NCI-H1105 (cell line): ENCODE results near the gene VWA2.
"Not testable (repeated sequence)": the region's sequence is repeated elsewhere in the genome, so short reads cannot be mapped to it uniquely, and the experiment has no call there.

ENCODE experiments used
- DNase-seq: peaks from one replicate; lab custom pipeline; 2025; lab: John Stamatoyannopoulos, UW

Gene VWA2

DNA sequence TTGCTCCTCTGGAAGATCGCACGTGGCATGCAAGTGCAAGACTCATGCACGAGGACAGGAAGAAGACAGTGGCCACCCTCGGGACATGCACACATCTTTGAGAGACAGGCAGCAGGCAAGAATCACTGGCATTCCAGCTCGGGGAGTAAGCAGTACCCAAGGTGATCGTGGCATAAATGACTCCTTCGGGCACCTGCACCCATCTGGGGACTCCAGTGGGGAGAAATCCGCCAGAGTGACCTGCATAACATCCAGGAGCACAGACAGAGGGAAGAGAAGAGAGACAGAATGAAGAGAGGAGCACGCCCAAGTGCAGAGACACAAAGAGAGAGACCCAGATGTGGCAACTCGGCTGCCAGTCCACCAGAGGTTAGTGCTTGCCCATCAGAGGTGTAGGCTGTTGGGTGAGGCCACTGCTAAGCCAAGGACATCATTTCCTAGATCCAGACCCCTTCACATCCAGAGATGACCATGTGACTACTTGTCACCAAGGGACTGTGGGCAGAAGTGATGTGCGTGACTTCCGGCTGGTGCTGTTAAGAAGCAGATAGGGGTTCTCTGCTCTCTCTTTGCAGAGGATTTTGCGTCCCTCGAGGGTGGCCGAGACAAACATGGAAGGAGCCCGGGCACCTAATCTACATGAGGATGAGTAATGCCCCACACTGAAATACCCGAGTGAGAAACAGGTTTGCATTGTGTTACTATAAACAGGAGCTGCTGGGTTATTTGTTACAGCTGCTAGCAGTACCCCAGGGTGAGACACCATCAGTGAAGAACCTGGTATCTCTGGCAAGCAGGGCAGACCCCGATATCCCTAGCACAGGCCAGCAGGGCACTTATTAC lies 80.6 kb downstream of the VWA2 start:
- DNase-seq: no peak

DNA sequence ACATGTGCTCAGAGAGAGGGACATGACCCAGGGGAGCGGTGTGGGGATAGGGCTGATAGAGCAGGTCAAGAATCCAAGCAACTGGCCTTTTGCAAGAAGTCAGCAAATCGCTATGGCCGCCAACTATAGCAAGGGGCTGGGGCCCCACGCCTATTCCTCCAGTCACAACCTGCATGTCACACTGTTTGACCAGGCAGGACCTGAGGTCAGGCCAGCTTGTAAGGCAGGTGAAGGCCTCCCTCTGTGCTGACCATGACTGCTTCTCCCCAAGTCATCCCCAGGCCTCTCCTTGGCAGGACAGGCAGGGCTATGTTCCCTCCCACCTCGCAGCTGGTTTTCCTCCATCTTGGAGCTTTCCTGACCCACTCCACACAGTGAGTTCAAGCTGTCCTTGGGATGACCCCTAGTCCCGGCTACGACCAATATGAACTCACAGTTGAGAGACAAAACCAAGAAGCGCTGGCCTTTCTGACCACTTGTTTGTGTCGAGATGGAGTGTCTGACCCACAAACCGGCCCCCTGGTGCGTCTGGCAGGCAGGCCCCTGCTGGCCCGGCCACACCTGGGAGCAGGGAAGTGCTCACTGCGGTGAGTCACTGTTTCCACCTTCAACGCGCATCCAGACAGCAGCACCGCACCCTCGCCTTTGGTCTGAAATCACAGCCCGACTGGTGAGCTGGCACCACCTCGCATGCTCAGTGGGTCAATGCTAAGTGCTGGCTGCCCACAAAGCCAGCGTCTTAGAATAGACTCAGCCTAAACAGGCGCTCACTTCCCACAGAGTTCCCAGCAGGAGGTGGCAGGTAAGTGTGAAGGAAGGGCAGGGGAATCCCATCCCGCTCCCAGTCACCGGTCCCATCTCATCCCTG lies 81.4 kb downstream of the VWA2 start:
- DNase-seq: no peak

DNA sequence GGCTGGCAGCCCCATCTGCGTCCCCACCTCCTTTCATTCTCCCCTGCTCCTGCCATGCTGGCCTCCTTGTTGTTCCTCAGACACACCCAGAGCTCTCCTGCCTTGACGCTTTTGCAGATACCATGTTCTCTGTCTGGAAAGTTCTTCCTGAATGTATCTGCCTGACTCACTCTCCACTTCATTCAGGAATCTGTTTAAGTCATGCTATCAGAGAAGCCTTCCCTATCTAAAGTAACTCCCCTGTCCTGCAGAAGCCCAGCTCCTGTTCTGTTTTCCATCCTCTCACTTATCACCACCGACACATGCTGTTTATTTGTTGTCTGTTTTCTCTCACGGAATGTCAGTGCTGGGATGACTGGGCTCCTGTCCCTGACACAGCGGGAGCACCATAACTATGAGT lies 83.3 kb downstream of the VWA2 start:
- DNase-seq: no peak

DNA sequence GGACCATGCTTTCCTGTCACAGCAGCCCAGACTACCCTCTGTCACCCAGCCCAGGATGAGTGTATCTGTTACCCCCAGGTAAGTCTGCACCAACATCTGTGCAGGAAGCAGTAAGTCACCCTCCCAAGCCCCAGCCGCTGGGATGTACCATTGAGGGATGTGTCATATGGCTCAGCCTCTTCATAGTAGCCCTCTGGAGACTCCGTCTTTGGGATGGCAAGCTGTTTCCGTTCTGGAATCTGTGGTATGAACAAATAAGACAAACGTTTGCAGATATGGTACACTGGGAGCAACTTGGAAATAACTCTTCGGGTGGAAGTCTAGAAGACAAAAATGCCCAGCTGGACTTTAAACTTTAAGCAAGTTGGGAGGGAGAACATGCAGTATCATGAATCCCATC lies 84.0 kb downstream of the VWA2 start:
- DNase-seq: no peak

DNA sequence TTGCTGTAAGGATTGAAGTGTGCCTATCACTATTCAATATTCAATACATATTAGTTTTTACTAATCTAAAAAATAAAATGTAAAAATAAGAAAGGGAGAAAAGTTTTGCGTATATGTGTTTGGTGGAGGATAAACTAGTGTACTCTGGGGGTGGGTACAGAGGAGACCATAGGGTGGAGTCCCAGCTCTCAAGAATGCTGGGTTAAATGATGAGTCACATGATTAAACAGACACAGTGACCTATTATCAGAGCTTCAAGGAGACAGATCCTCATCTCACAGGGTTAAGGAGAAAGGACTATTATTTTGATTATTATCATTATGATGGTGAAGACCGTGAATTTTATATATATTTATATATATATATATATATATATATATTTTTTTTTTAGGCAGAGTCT lies 87.7 kb downstream of the VWA2 start:
- no peak for DNase-seq

DNA sequence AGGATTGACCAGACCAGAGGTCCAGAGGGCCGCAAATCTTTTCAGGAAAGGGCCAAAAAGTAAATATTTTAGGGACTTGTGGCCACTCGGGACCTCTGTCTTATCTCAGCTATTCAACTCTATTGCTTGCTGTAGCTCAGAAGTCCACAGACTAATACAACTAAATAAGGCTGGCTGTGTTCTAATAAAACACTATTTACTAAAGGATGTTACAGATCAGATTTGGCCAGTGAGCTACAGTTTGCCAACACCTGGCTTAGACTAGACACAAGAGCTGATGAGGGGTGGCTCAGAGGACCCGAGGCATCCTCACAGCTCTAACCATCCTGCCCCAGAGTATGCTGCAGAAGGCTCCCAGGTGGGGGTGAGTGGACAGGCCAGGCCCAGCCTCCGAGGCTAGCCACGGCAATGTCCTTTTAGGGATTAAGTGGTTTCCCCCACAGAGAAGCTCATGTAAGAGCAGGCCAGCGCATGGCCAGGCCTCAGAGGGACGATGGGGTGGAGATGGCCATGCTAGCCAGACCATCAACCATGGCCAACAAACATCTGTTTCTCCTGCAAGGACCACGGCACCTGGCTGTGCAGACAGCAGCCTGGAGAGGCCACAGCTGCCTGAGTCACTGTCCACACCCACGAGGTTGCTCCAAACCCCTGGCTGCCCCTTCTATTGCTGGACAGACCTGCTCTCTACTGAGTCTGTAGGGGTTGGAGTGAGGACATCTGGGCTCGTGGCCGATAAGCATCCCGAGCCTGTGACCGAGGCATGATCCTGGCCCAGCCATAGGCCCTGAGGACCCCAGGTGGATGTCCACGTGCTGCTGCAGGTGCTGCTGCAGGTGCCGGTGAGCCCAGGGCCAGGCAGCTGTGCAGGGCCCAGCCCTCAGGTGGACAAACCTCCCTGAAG lies 88.7 kb downstream of the VWA2 start:
- DNase-seq: no peak

DNA sequence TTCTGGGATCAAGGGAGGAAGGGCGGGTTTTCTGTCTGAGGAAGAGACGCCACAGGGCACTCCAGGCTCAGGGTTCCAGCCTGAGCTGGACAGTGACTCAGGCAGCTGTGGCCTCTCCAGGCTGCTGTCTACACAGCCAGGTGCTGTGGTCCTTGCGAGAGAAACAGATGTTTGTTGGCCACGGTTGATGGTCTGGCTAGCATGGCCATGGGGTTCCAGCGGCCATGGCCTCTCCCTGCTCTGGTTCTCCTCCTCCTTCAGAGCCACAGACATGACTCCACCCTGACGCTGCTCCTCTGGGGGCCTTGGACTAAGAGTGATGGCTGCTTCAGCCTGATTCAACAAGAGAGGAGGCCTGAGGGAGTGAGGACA lies 89.4 kb downstream of the VWA2 start:
- DNase-seq: no peak

DNA sequence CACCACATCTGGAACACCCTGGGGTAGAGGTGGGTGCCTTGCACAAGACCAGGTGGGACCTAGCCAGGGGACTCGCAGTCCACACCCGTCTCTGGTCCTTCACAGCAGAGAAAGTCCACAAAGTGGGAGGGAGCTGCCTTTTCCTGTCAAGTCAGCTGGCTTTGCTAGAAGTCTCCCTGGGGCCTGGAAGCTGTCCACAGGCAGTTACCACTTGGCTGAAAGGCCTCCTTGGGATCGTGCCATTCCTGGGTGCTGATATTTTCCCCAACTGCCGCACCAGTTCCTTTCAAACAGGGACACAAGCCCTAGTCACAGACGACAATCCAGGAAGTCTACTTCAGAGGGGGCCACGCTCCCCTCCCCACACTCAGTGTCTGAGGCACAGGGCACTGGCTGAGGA lies 89.8 kb downstream of the VWA2 start:
- no peak for DNase-seq

DNA sequence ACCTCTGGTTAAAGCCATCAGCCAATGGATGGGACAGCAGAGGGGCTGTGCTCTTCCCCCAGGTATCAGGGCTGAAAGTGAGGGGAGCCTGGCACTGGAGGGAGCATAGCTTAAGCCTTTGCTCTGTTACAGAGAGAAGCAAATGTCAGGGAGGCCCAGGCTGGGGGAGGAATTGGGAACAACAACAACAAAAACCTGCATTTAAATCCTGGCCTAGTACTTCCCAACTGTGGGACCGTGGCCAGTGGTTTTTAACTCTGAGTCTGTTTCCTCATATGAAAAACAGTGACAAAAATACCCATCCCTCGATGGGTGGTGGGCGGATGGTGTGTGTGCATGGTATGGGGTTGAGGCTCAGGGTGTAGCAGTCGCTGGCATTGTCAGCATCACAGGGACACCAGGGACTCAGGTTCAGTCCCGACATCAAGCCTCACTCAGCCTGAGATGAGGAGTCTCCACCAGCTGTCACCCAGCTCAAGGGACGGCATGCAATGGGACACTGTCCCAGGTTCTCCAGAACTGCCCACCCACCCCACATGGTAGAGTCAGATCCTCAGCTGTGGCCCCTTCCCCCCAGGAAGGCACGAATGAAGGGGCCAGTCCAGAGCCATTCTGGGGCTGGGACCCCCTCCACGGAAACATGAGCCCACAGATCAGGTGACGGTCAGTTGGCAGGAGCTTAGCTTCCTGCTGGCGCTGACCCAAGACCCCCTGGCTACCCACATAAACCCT lies 90.7 kb downstream of the VWA2 start:
- no peak for DNase-seq

DNA sequence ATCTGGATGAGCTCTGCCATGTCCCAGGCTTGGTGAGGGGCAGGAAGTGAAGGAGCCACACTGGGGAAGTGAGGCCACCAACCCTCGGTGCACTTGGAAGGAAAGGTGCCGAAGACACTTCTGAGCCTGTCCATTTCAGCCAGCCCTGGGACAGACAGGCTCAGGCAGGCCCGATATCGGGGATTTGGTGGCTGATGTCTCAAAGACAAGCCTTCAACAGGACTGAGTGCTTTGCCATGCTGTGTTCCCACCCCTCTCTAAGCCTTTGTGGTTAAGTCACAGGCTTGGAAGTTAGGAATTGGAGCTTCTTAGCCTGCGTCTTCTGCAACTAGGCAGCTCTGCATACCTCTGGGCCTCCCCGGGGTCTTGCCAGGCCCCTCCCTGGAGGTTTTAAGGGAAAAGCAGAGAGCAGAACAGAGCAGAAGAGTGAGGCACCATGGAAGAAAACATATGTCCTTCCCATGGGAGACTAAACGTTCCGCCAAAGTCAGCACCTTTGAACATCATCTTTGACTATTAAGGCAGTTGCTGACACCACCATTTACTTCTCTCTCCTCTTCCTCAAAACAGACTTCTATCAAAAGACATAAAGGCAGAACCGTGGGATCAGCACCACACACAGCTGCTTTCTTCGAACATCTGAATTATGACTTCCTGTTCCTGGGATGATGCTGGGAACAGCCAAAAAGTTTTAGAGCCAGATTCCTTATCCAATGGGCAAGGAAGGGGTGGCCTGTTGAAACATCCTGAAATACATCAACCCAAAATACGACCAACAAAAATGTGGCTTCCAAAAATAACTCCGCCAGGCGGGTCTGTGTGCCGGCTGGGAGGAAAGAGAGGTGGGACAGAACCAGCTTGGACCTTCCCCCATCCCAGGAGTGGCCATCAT lies 93.5 kb downstream of the VWA2 start:
- no peak for DNase-seq

DNA sequence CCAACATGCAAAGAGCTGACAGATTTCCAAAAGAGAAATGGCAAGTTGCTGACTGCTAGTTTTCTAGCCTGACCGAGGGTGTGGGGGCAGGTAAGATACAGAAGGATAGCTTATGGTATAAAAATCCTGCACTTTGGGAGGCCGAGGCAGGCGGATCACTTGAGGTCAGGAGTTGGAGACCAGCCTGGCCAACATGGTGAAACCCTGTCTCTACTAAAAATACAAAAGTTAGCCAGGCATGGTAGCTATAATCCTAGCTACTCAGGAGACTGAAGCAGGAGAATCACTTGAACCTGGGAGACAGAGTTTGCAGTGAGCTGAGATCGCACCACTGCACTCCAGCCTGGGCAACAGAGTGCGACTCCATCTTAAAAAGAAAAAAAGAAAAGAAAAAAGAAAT lies 94.4 kb downstream of the VWA2 start:
- DNase-seq: not testable (repeated sequence)

DNA sequence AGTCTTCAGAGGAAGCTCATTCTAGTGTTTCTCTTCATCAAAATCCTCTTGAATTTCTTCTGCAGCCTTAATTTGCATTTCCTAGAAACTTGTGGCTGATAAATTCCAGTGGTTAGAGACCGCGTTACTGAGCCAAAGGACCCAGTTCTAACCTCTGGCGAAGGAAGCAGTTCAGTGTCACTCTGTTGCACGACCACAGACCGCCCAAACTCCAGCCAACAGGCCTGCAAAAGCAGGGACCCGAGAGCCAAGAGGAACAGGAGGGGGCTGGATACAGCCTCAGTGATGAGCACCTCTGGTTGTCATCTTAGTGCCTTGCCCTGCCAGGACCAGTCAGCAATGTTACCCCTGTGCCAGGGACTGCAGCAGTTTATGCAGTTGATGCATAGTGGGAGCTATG lies 95.2 kb downstream of the VWA2 start:
- DNase-seq: no peak

DNA sequence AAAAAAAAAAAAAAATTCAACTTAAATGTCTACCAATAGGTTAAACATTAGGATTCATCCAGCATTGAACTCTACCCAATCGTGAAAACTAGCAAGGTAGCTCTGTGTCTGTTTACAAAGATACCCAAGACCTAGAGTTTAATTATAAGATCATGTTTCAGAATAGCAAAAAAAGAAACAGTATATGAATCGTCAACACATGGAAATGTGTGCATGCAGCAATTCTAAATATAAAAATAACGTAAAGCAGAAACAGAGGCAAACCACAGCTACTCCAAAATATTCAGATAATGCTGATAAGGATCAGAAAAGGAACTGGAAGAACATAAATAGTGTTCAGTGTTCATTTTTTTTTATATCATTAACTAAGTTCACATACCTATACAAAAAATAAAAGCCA lies 96.6 kb downstream of the VWA2 start:
- DNase-seq: no peak

DNA sequence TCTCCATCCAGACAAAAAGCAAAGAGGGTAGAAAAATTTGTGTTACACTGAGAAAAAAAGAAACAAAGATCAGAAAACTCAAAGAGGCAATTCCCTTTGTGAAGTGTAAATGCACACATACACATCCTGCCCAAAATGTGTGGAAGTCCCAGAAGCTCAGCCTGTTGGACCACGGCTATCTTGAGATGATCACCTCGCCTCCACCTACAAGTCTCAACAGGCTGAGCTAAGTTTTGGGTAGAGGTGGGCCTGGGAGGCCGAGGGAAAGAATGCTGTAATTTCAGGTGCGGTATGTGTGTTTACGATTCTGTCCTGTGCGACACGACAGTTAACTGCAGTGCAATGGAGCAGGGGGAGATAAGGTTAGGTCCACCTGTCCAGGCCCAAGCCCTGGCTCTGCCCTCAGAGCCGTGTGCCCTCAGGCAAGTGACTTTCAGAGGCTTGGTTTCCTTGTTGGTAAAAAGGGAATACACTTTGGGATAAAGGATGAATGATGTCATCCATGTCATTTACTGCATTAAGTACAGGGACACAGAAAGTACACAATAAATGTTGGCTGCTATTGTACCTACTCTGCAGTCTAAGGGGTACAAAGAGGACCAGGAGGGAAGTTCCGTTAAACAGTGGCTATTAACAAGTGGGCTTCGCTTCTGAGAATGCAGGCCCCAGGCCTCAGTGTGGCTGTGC lies 97.9 kb downstream of the VWA2 start:
- no peak for DNase-seq

DNA sequence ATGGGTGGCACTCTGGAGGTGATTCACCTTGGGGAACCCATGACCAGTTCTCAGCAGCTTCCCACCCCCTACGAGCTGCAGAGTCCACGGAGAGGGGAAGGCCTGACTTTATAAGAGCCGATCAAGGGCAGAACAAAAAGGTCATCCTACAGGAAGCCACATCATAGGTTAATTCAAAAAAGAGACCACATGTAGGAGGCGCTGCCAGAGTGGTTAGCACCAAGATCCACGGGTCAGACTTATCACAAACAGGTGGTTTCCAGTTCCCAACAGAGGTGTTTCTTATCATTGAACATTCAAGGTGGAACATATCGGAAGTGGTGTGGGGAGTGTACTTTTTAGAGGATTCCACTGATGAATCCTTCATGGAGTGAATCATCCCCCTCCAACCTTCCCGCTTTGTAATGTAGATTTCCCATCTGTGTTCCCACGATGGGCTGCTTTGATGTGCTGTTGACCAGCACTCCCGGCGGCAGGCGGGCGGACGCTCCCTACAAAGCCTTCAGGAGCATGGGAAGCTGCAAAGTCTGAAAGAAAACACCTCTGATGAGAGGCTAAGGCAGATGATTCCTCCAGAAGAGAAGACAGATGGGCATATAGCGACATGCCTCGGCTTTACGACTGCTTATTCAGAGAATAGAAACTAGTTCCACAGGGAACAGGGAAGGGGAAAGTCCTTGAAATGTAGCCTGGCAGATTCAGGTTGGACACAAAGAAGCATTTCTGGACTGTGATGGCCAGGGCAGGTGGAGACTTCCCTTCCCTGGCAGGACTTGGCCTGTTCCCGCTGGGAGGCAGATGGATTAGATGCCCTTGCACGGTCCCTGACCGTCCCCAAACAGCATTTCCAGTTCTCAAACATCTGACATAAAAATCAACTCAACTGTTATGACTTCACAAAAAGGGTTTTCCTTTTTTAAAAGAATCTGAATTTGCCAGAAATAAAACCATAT lies 98.7 kb downstream of the VWA2 start:
- DNase-seq: no peak

DNA sequence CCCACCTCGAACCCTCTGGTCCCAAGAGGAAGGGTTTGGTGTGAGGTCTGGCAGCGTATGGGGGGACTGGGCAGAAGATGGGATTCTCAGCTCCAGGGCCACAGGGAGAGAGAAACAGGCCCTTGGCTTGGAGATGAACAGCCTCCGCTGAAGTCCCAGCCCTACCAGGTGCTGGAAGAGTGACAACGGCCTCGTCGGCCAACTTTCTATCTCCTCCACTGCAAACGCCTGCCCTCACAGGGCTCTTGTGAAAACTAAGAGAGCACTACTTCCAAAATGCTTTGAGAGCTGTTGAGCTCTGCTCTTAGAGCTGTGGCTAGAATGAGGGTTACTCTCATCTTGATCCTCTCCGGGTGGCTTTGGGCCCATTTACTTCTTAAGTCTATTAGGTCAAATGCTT lies 101.8 kb downstream of the VWA2 start:
- DNase-seq: no peak
